K562 (cell line): ENCODE results near the gene DHODH.

Experiments
- ATF7 ChIP-seq: fragments of 450-650 bp; IDR thresholded peaks from 2 replicates; pipeline ENCODE4 v1.7.1; 2014; ENCODE audit warnings: mild to moderate bottlenecking, moderate library complexity
- BACH1 ChIP-seq: fragments of 200-800 bp; sonication (Bioruptor generic); IDR thresholded peaks from 2 replicates; pipeline ENCODE4 v1.6.1; 2016; ENCODE audit warnings: missing genetic modification characterization, missing compliant biosample characterization
- CTCF ChIP-seq, 3 experiments: IDR thresholded peaks in 2 of 3; conservative IDR thresholded peaks in 1 of 3; 2 replicates each; pipeline ENCODE4 v1.5.1; 2011 to 2012; ENCODE audit warnings: low read length in 3 of 3, mild to moderate bottlenecking in 3 of 3, control low read depth in 2 of 3, improper control_type of control experiment in 1 of 3, inconsistent platforms in 1 of 3, low read depth in 1 of 3, mixed read lengths in 1 of 3, moderate library complexity in 1 of 3; ENCODE audit not compliant: insufficient read depth in 2 of 3
- EZH2 ChIP-seq: IDR thresholded peaks from 2 replicates; pipeline ENCODE4 v1.6.1; 2012; ENCODE audit warnings: low read depth, mild to moderate bottlenecking, inconsistent platforms, low read length, borderline replicate concordance
- GABPB1 ChIP-seq: sonication (generic); formaldehyde crosslinking; IDR thresholded peaks from 2 replicates; pipeline ENCODE4 v1.8.0; 2022; ENCODE audit warnings: mild to moderate bottlenecking, missing genetic modification reagents
- RAD21 ChIP-seq, 2 experiments: fragments of 250-450 bp in 1 of 2; fragments of 450-650 bp in 1 of 2; sonication (Bioruptor Pico) in 1 of 2; formaldehyde crosslinking in 1 of 2; IDR thresholded peaks in 1 of 2; conservative IDR thresholded peaks in 1 of 2; 2 replicates each; pipeline versions ENCODE4 v1.4.0 to v1.8.0; 2020 to 2022; ENCODE audit warnings: mild to moderate bottlenecking in 2 of 2, moderate library complexity in 1 of 2
- RNF2 ChIP-seq: sonication (generic); IDR thresholded peaks from 2 replicates; pipeline ENCODE4 v1.6.1; 2016
- TAF7 ChIP-seq: fragments of 450-650 bp; IDR thresholded peaks from 2 replicates; pipeline ENCODE4 v1.6.1; 2016; ENCODE audit warnings: missing genetic modification characterization, missing compliant biosample characterization
- TARDBP ChIP-seq: fragments of 450-650 bp; IDR thresholded peaks from 2 replicates; pipeline ENCODE4 v1.6.1; 2016

GRCh38 chr16:72014675-72015074 is 6.1 kb downstream of the DHODH start:
- no peak for TF ChIP-seq TARDBP
- TF ChIP-seq GABPB1 (CRISPR knock-in tag), result no peak
- no peak for TF ChIP-seq RAD21 (CRISPR knock-in tag; conservative IDR thresholded peaks at IDR 0.05 in 1 of 2, IDR thresholded peaks at IDR 0.05 in 1 of 2)
- TF ChIP-seq BACH1 (tag), result no peak
- no peak for TF ChIP-seq ATF7
- 0 out of 6 replicates have a peak, but pooled peaks of 1 of the 3 experiments have one; percentile 15 for TF ChIP-seq CTCF (IDR thresholded peaks at IDR 0.05 in 2 of 3, conservative IDR thresholded peaks at IDR 0.05 in 1 of 3; ENCODE audit: insufficient read depth in 2 of 3, low read depth in 1 of 3, low read length in 3 of 3)
- TF ChIP-seq TAF7 (tag), result no peak
- TF ChIP-seq RNF2, result no peak
- no peak for TF ChIP-seq EZH2
